KOPT-K1 (cell line): Measurements from ENCODE around the gene GPR135.
"Not testable (repeated sequence)": the region's sequence is repeated elsewhere in the genome, so short reads cannot be mapped to it uniquely, and the experiment has no call there.

Experiments
- H3K27ac ChIP-seq: fragments of 200-600 bp; sonication (generic); 2 replicates; pipeline ENCODE4 v1.5.1; 2016; ENCODE audit warnings: antibody characterized with exemption, mild to moderate bottlenecking, low read depth, low read length; ENCODE audit not compliant: poor library complexity, severe bottlenecking
- H3K36me3 ChIP-seq: fragments of 200-600 bp; sonication (generic); 2 replicates; pipeline ENCODE4 v1.5.1; 2017; ENCODE audit warnings: antibody characterized with exemption, mild to moderate bottlenecking, low read length, moderate library complexity; ENCODE audit not compliant: insufficient read depth
- H3K9me3 ChIP-seq: fragments of 200-600 bp; sonication (generic); 2 replicates; pipeline ENCODE4 v1.5.1; 2017; ENCODE audit warnings: antibody characterized with exemption, low read length, mild to moderate bottlenecking; ENCODE audit not compliant: insufficient read depth, poor library complexity, severe bottlenecking

The GPR135 gene

GRCh38 chr14:59451849-59452248 lies 13.3 kb downstream of the GPR135 start:
- no peaks in the 10 kb centered on the region for H3K9me3 ChIP-seq
- peaks cover 17% of the 10 kb centered on the region for H3K36me3 ChIP-seq
- no peak overlapping the region for H3K27ac ChIP-seq

- Histone ChIP-seq H3K9me3 (no peaks in the 10 kb centered on the region), H3K27ac (no peak overlapping the region), H3K36me3 (peaks cover 10% of the 10 kb centered on the region)
Measured at GRCh38 chr14:59450716-59451115, 14.5 kb downstream of the GPR135 start.

- not testable (repeated sequence) for H3K27ac ChIP-seq, H3K36me3 ChIP-seq, H3K9me3 ChIP-seq
Measured at GRCh38 chr14:59448673-59449072, 16.5 kb downstream of the GPR135 start.

- no peaks in the 10 kb centered on the region for H3K36me3 ChIP-seq
Measured at GRCh38 chr14:59439256-59439965, 25.8 kb downstream of the GPR135 start.

GRCh38 chr14:59438195-59438647 lies 27.0 kb downstream of the GPR135 start:
- no peak overlapping the region for H3K27ac ChIP-seq
- no peaks in the 10 kb centered on the region for H3K9me3 ChIP-seq
- no peaks in the 10 kb centered on the region for H3K36me3 ChIP-seq

More at GRCh38 chr14:59439256-59439965, 25.8 kb downstream of the GPR135 start:
- Histone ChIP-seq H3K9me3 (no peaks in the 10 kb centered on the region), H3K27ac (no peak overlapping the region)

GRCh38 chr14:59435987-59436386 lies 29.2 kb downstream of the GPR135 start:
- Histone ChIP-seq H3K36me3 (no peaks in the 10 kb centered on the region), H3K9me3 (no peaks in the 10 kb centered on the region), H3K27ac (no peak overlapping the region)

- Histone ChIP-seq H3K36me3 (no peaks in the 10 kb centered on the region), H3K27ac (no peak overlapping the region), H3K9me3 (no peaks in the 10 kb centered on the region)
Measured at GRCh38 chr14:59435101-59435500, 30.1 kb downstream of the GPR135 start.

GRCh38 chr14:59429790-59430189 lies 35.4 kb downstream of the GPR135 start:
- Histone ChIP-seq H3K36me3 (no peaks in the 10 kb centered on the region), H3K27ac (no peak overlapping the region), H3K9me3 (no peaks in the 10 kb centered on the region)

GRCh38 chr14:59428581-59429012 lies 36.6 kb downstream of the GPR135 start:
- no peaks in the 10 kb centered on the region for H3K9me3 ChIP-seq

GRCh38 chr14:59427653-59428580 lies 37.3 kb downstream of the GPR135 start:
- Histone ChIP-seq H3K27ac (no peak overlapping the region), H3K9me3 (no peaks in the 10 kb centered on the region), H3K36me3 (no peaks in the 10 kb centered on the region)

More at GRCh38 chr14:59428581-59429012, 36.6 kb downstream of the GPR135 start:
- Histone ChIP-seq H3K36me3 (no peaks in the 10 kb centered on the region), H3K27ac (no peak overlapping the region)

GRCh38 chr14:59425322-59425935 lies 39.8 kb downstream of the GPR135 start:
- Histone ChIP-seq H3K27ac (no peak overlapping the region), H3K36me3 (no peaks in the 10 kb centered on the region), H3K9me3 (no peaks in the 10 kb centered on the region)

GRCh38 chr14:59424341-59425071 lies 40.7 kb downstream of the GPR135 start:
- no peaks in the 10 kb centered on the region for H3K36me3 ChIP-seq
- H3K9me3 ChIP-seq: no peaks in the 10 kb centered on the region
- H3K27ac ChIP-seq: no peak overlapping the region

- Histone ChIP-seq H3K9me3 (no peaks in the 10 kb centered on the region), H3K36me3 (no peaks in the 10 kb centered on the region), H3K27ac (no peak overlapping the region)
Measured at GRCh38 chr14:59422069-59422881, 42.9 kb downstream of the GPR135 start.

- Histone ChIP-seq H3K9me3 (no peaks in the 10 kb centered on the region), H3K27ac (no peak overlapping the region)
Measured at GRCh38 chr14:59419303-59419702, 45.9 kb downstream of the GPR135 start.

More at GRCh38 chr14:59419303-59419702, 45.9 kb downstream of the GPR135 start:
- no peaks in the 10 kb centered on the region for H3K36me3 ChIP-seq
